HepG2 (cell line): Measurements from ENCODE around the gene SH2D5. TPM values are rescaled to one million over a fixed set of nuclear protein-coding genes. Genes with fewer than 3 reads are reported as not detected.

Source experiments
- HDAC6 ChIP-seq: fragments of 200-600 bp; sonication (generic); IDR thresholded peaks from 2 replicates; pipeline ENCODE4 v1.7.0; 2017; ENCODE audit warnings: mild to moderate bottlenecking, antibody characterized with exemption, low read length, low read depth
- HOXA7 ChIP-seq: sonication (generic); formaldehyde crosslinking; IDR thresholded peaks from 2 replicates; pipeline ENCODE4 v1.8.1; 2022; ENCODE audit warnings: mild to moderate bottlenecking, missing genetic modification reagents, moderate library complexity
- MBD4 ChIP-seq: IDR thresholded peaks from 2 replicates; pipeline ENCODE4 v1.6.1; 2012; ENCODE audit warnings: low read length, inconsistent platforms, borderline replicate concordance
- SNAPC4 ChIP-seq: sonication (generic); formaldehyde crosslinking; IDR thresholded peaks from 2 replicates; pipeline ENCODE4 v1.4.0; 2020; ENCODE audit warnings: mild to moderate bottlenecking, missing genetic modification reagents
- ZNF414 ChIP-seq: sonication (generic); formaldehyde crosslinking; IDR thresholded peaks from 2 replicates; pipeline ENCODE4 v1.5.0; 2020; ENCODE audit warnings: missing genetic modification reagents
- ZNF562 ChIP-seq: sonication (generic); formaldehyde crosslinking; IDR thresholded peaks from 2 replicates; pipeline ENCODE4 v1.8.0; 2022; ENCODE audit warnings: missing genetic modification reagents, borderline replicate concordance
- polyA plus RNA-seq, 8 experiments: library from polyadenylated mRNA; depleted of rRNA in 3 of 8; stranded (reverse) in 7 of 8; unstranded in 1 of 8; fragments of >200 nt; fragmentation: Illumina TruSeq in 4 of 8; extraction: Trizol in 4 of 8; gene quantifications; 2 replicates each; pipeline versions ENCODE4 v1.2.1 to v1.2.3, GENCODE V29; 2011 to 2016; ENCODE audit warnings: low read depth in 4 of 8, missing spikeins in 1 of 8, mixed read lengths in 1 of 8; ENCODE audit not compliant: insufficient read depth in 1 of 8
- total RNA-seq, 5 experiments: library from RNA; depleted of rRNA; stranded (reverse); fragments of >200 nt; fragmentation: Illumina TruSeq; extraction: Trizol; gene quantifications; 2 replicates each; pipeline ENCODE4 v1.2.3, GENCODE V29; 2016; ENCODE audit warnings: low read depth in 1 of 5

Gene SH2D5
- total and polyA plus RNA-seq, 2 of the 13 experiments (the other 11 are each of a cell fraction or from before 2014, with no cell fraction given): 1.2 to 3.4 TPM

GRCh38 chr1:20723537-20724363 lies 8.8 kb downstream of the SH2D5 start (continued):
- TF ChIP-seq HOXA7 (CRISPR knock-in tag) (no peak), ZNF414 (CRISPR knock-in tag) (no peak), HDAC6 (no peak), SNAPC4 (CRISPR knock-in tag) (no peak), ZNF562 (CRISPR knock-in tag) (no peak), MBD4 (no peak)
